NCI-H128 (cell line): ENCODE results near the gene DNAJB4.
"Not testable (repeated sequence)": the region's sequence is repeated elsewhere in the genome, so short reads cannot be mapped to it uniquely, and the experiment has no call there.

ENCODE experiments used
- DNase-seq: peaks from one replicate; lab custom pipeline; 2025; ENCODE audit not compliant: unreplicated experiment; lab: John Stamatoyannopoulos, UW

The DNAJB4 gene

GRCh38 chr1:77990629-77991204, 14.0 kb upstream of the DNAJB4 start:
- no peak for DNase-seq

- no peak for DNase-seq
Measured at GRCh38 chr1:77991638-77992037, 13.1 kb upstream of the DNAJB4 start.

- DNase-seq: no peak
Measured at GRCh38 chr1:77994117-77994705, 10.5 kb upstream of the DNAJB4 start.

GRCh38 chr1:77996734-77997133, 8.0 kb upstream of the DNAJB4 start:
- no peak for DNase-seq

GRCh38 chr1:78000536-78000935, 4.2 kb upstream of the DNAJB4 start:
- not testable (repeated sequence) for DNase-seq

GRCh38 chr1:78003070-78003746, 1.5 kb upstream of the DNAJB4 start:
- DNase-seq: no peak

GRCh38 chr1:78003882-78004718, 639 bp upstream of the DNAJB4 start:
- no peak for DNase-seq

GRCh38 chr1:78005448-78005722, 646 bp downstream of the DNAJB4 start:
- DNase-seq: no peak

- DNase-seq: no peak
Measured at GRCh38 chr1:78005755-78006154, 1.0 kb downstream of the DNAJB4 start.

- no peak for DNase-seq
Measured at GRCh38 chr1:78006521-78006920, 1.8 kb downstream of the DNAJB4 start.

GRCh38 chr1:78007677-78008341, 3.1 kb downstream of the DNAJB4 start:
- DNase-seq: no peak

GRCh38 chr1:78009276-78009675, 4.5 kb downstream of the DNAJB4 start:
- no peak for DNase-seq

- DNase-seq: no peak
Measured at GRCh38 chr1:78009836-78010235, 5.1 kb downstream of the DNAJB4 start.

GRCh38 chr1:78011050-78011449, 6.3 kb downstream of the DNAJB4 start:
- DNase-seq: no peak

- no peak for DNase-seq
Measured at GRCh38 chr1:78015148-78015547, 10.4 kb downstream of the DNAJB4 start.

- no peak for DNase-seq
Measured at GRCh38 chr1:78019024-78019423, 14.3 kb downstream of the DNAJB4 start.

- not testable (repeated sequence) for DNase-seq
Measured at GRCh38 chr1:78021134-78021533, 16.4 kb downstream of the DNAJB4 start.

- no peak for DNase-seq
Measured at GRCh38 chr1:78029793-78030192, 25.1 kb downstream of the DNAJB4 start.

GRCh38 chr1:78032996-78033796, 28.5 kb downstream of the DNAJB4 start:
- no peak for DNase-seq

- DNase-seq: no peak
Measured at GRCh38 chr1:78033797-78034172, 29.0 kb downstream of the DNAJB4 start.

GRCh38 chr1:78035121-78035520, 30.4 kb downstream of the DNAJB4 start:
- no peak for DNase-seq
